Measurements from ENCODE around the gene HOMEZ.
"Not testable (repeated sequence)": the region's sequence is repeated elsewhere in the genome, so short reads cannot be mapped to it uniquely, and the experiment has no call there.

The HOMEZ gene

GRCh38 chr14:23269193-23269592 is 16.7 kb downstream of the HOMEZ start:
- Histone ChIP-seq H3K9me3 (ENCODE audit: control insufficient read depth, insufficient read depth, low read length) (no peaks in the 10 kb centered on the region), H3K4me1 (ENCODE audit: control insufficient read depth, low read length) (no peaks in the 10 kb centered on the region), H3K36me3 (ENCODE audit: control insufficient read depth, low read length) (no peaks in the 10 kb centered on the region), H3K4me3 (ENCODE audit: low read length) (no peak overlapping the region), H3F3A (ENCODE audit: control insufficient read depth, insufficient read depth) (0 out of 2 replicates have a peak, but pooled peaks cover 3% of the 10 kb centered on the region), H3K4me2 (ENCODE audit: low read length) (no peak overlapping the region), H3K27ac (ENCODE audit: low read depth, low read length) (no peak overlapping the region), H3K27me3 (ENCODE audit: control insufficient read depth, low read length) (no peaks in the 10 kb centered on the region), H4K20me1 (ENCODE audit: control insufficient read depth, insufficient read depth, low read depth, low read length) (no peaks in the 10 kb centered on the region), H3K79me2 (ENCODE audit: control insufficient read depth, low read length) (no peaks in the 10 kb centered on the region), H3K9me2 (replicated peaks; ENCODE audit: control insufficient read depth, low read length) (no peaks in the 10 kb centered on the region)
- TF ChIP-seq EZH2phosphoT487 (IDR thresholded peaks at IDR 0.05; ENCODE audit: borderline replicate concordance, low read length) (no peak), CTCF (IDR thresholded peaks at IDR 0.05; ENCODE audit: low read depth, low read length, poor library complexity, severe bottlenecking) (no peak)

GRCh38 chr14:23260849-23261248 is 25.1 kb downstream of the HOMEZ start:
- H3K36me3 ChIP-seq (ENCODE audit: control insufficient read depth, low read length); H3F3A ChIP-seq (ENCODE audit: control insufficient read depth, insufficient read depth); H3K4me2 ChIP-seq (ENCODE audit: low read length); H3K9me3 ChIP-seq (ENCODE audit: control insufficient read depth, insufficient read depth, low read length); H3K4me3 ChIP-seq (ENCODE audit: low read length); H3K4me1 ChIP-seq (ENCODE audit: control insufficient read depth, low read length); H3K79me2 ChIP-seq (ENCODE audit: control insufficient read depth, low read length); H3K27ac ChIP-seq (ENCODE audit: low read depth, low read length); H4K20me1 ChIP-seq (ENCODE audit: control insufficient read depth, insufficient read depth, low read depth, low read length); H3K9me2 ChIP-seq (replicated peaks; ENCODE audit: control insufficient read depth, low read length): not testable (repeated sequence)
- peaks cover 15% of the 10 kb centered on the region for H3K27me3 ChIP-seq (ENCODE audit: control insufficient read depth, low read length)

GRCh38 chr14:23259426-23259825 is 26.5 kb downstream of the HOMEZ start:
- no peaks in the 10 kb centered on the region for H3K36me3 ChIP-seq (ENCODE audit: control insufficient read depth, low read length)
- H3K9me3 ChIP-seq (ENCODE audit: control insufficient read depth, insufficient read depth, low read length), result no peaks in the 10 kb centered on the region
- peaks cover 24% of the 10 kb centered on the region for H3K27me3 ChIP-seq (ENCODE audit: control insufficient read depth, low read length)
- no peaks in the 10 kb centered on the region for H4K20me1 ChIP-seq (ENCODE audit: control insufficient read depth, insufficient read depth, low read depth, low read length)
- H3K4me1 ChIP-seq (ENCODE audit: control insufficient read depth, low read length), result no peaks in the 10 kb centered on the region
- no peak overlapping the region for H3K27ac ChIP-seq (ENCODE audit: low read depth, low read length)
- H3F3A ChIP-seq (ENCODE audit: control insufficient read depth, insufficient read depth), result no peaks in the 10 kb centered on the region
- no peak overlapping the region for H3K4me3 ChIP-seq (ENCODE audit: low read length)
- no peaks in the 10 kb centered on the region for H3K79me2 ChIP-seq (ENCODE audit: control insufficient read depth, low read length)
- H3K9me2 ChIP-seq (replicated peaks; ENCODE audit: control insufficient read depth, low read length), result no peaks in the 10 kb centered on the region
- no peak overlapping the region for H3K4me2 ChIP-seq (ENCODE audit: low read length)
- TF ChIP-seq CTCF (IDR thresholded peaks at IDR 0.05; ENCODE audit: low read depth, low read length, poor library complexity, severe bottlenecking), result no peak

GRCh38 chr14:23258256-23258655 is 27.7 kb downstream of the HOMEZ start:
- no peak overlapping the region for H3K4me2 ChIP-seq (ENCODE audit: low read length)
- no peaks in the 10 kb centered on the region for H4K20me1 ChIP-seq (ENCODE audit: control insufficient read depth, insufficient read depth, low read depth, low read length)

More at GRCh38 chr14:23258256-23258655, 27.7 kb downstream of the HOMEZ start:
- H3K4me3 ChIP-seq (ENCODE audit: low read length), result no peak overlapping the region
- no peaks in the 10 kb centered on the region for H3F3A ChIP-seq (ENCODE audit: control insufficient read depth, insufficient read depth)
- H3K9me2 ChIP-seq (replicated peaks; ENCODE audit: control insufficient read depth, low read length), result no peaks in the 10 kb centered on the region
- no peak for TF ChIP-seq CTCF (IDR thresholded peaks at IDR 0.05; ENCODE audit: low read depth, low read length, poor library complexity, severe bottlenecking)
- TF ChIP-seq EZH2phosphoT487 (IDR thresholded peaks at IDR 0.05; ENCODE audit: borderline replicate concordance, low read length), result no peak
- no peaks in the 10 kb centered on the region for H3K36me3 ChIP-seq (ENCODE audit: control insufficient read depth, low read length)
- no peaks in the 10 kb centered on the region for H3K79me2 ChIP-seq (ENCODE audit: control insufficient read depth, low read length)
- no peaks in the 10 kb centered on the region for H3K9me3 ChIP-seq (ENCODE audit: control insufficient read depth, insufficient read depth, low read length)
- H3K27me3 ChIP-seq (ENCODE audit: control insufficient read depth, low read length), result peaks cover 24% of the 10 kb centered on the region
- no peaks in the 10 kb centered on the region for H3K4me1 ChIP-seq (ENCODE audit: control insufficient read depth, low read length)
- H3K27ac ChIP-seq (ENCODE audit: low read depth, low read length), result no peak overlapping the region
